ENCODE data around the gene CXXC4.

GRCh38 chr4:104469794-104470193 is 24.9 kb downstream of the CXXC4 start:
- TF ChIP-seq CTCF (IDR thresholded peaks at IDR 0.05) (no peak), POLR2A (IDR thresholded peaks at IDR 0.05) (no peak)

Data from thyroid gland (tissue), 4 donors.